Raji (cell line): ENCODE results near the gene JMY.

Experiments
- POLR2A ChIP-seq: IDR thresholded peaks from 2 replicates; pipeline ENCODE4 v1.6.1; 2011; ENCODE audit warnings: low read depth, low read length, control low read depth; ENCODE audit not compliant: insufficient read depth

JMY gene

DNA sequence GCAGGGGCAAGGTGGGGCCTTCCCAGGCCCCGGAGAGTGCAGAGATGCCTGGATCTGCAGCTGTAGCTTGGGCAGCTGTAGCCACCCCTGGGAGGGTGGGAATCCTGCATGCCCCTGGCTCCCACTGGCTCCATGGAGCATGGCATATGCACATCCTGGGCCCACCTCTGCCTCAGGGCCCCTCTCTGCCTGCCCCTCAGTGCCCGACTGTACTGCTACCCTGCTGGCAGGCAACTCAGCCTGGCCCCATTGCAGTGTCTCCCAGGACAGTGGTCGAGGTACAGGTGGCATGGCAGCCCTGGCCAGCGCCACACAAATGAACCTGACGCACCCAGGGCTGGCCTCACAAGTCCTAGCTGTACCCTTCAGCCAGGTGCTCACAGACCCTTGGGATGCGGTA, 23.9 kb downstream of the JMY start:
- TF ChIP-seq POLR2A: no peak

DNA sequence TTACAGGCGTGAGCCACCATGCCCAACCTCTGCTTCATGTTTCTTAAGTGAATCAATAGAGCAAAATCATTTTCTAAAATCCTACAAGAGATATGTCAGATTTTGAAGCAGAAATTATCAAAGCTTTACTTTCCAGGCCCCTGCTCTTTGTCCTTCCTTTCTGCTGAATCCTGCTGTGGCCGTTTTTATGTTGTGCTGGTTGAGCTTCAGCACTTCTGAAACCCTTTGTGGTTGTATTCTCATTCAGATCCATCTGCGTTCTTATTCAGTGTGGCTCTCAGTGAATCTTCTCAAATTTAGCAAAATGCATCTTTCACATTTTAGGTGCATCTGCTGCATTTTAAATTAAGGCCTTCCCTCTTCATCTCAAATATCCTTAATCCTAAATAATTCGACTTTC, 26.0 kb downstream of the JMY start:
- TF ChIP-seq POLR2A: no peak

DNA sequence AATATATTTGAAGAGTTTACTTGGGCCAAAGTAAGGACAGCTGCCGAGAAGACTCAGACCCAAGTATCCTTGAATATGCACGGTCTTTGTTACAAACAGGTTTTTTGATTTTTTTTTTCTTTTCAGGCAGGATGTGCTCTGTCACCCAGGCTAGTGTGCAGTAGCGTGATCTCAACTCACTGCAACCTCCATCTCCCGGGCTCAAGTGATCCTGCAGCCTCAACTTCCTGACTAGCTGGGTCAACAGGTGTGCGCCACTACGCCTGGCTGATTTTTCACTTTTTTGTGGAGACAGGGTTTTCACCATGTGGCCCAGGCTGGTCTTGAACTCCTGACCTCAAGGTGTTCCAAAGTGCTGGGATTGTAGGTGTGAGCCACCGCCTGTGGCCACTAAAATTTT, 27.4 kb downstream of the JMY start:
- no peak for TF ChIP-seq POLR2A

DNA sequence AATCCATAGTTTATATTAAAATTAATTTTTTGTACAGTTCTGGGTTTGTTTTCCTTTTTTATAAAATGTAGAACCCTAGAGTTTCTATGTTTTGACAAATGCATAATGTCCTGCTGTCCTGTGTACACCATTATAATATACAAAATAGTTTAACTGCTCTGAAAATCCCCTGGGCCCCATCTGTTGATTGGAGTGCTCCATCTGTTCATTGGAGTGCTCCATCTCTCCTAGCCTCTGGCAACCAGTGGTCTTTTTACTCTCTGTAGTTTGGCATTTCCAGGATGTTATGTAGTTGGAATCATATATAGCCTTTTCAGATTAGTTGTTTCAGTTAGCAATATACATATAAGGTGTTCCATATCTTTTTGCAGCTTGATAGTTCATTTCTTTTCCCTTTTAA, 31.2 kb downstream of the JMY start:
- no peak for TF ChIP-seq POLR2A

DNA sequence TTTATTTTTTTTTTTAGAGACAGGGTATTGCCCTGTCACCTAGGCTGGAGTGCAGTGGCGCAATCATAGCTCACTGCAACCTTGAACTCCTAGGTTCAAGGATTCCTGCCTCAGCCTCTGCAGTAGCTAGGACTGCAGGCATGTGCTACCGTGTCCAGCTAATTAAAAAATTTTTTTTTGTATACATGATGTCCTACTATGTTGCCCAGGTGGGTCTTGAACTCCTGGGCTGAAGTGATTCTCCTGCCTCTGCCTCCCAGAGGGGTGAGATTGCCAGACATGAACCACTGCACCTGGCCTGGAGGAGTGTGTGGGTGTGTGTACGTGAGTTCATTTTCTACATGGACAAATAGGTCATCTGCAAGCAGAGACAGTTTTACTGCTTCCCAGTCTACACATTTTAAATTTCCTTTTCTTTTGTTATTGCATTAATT, 33.8 kb downstream of the JMY start:
- TF ChIP-seq POLR2A: no peak

DNA sequence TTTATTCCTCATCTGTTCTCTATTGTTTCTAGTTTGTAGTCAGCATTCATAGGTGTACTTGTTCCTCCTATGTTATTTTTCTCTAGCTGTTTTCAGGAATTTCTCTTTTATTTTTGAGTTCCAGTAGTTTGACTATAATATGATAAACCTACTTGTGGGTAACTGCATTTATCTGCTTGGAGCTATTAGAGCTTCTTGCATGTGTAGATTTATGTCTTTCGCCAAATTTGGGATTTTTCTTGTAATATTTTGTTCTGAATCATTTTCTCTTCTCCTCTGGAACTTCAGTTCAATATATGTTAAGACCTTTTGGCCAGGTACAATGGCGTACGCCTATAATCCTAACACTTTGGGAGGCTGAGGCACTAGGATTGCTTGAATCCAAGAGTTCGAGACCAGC, 37.4 kb downstream of the JMY start:
- no peak for TF ChIP-seq POLR2A

DNA sequence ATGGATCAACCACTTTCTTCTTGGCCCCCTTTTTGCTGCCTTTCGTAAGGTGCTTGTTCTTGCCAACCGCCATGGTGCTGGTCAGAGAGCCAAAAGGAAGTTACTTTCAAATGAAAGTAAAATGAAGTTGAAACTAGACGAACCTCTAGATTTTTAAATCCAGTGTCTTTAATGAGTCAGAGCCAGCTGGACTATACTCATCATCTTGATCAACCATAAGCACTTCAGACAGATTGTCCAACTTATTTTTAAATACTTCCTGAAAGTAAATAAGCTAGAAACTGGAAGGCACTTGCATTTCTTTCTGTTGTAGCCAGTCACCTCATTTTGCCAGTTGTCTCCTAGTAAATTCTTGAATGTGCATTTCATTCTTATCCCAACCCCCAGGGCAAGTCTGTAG, 48.9 kb downstream of the JMY start:
- TF ChIP-seq POLR2A: no peak

DNA sequence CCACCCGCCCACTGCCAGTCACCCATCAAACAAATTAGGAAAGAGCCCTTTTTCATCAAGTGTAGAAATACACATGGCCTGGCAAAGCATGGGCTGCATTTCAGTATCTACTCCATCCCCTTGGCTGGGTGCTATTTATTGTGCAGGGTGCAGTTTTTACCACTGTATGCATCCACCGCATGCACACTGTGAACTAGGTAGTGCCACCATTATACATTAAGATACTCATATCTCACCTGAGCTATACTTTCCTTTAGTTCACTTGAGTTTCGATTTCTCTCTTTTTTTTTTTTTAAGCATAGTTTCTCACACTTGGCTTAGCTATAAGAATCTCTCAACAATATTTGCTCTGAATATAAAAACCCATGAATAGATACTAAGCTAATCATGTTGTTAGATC, 49.4 kb downstream of the JMY start:
- no peak for TF ChIP-seq POLR2A

DNA sequence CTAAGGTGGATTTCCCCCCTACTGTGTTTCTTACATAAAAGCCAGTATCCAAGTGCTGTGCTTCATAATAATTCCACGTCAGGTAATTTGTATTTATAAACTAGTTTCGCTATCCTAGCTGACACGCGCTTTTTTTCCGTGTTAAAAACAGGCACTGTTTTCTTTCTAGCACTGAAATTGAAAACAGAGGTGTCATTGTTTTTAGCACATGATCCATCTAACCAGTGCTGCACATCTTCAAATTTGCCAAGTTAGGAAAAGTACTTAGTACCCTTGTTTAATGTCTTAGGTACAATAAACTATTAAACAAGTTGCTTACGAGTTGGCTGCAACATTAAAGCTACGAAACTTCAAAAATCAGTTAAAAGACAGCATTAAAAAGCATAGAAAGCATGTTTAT, 49.9 kb downstream of the JMY start:
- no peak for TF ChIP-seq POLR2A

DNA sequence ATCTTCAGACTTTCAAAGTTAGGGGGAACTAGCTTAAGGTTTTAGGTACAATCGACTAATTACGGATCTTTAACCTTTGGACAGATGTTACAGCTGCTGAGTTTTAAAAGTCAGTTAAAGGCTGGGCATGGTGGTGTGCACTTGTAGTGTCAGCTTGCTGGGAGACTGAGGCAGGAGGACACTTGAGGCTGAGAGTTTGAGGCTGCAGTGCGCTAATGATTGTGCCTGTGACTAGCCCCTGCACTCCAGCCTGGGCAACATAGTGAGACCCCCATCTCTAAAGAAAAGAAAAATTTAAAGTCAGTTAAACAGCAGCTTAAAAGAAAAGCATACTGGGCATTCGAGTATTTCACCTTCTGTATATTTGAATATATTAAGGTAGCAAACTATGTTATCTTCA, 51.4 kb downstream of the JMY start:
- TF ChIP-seq POLR2A: no peak

DNA sequence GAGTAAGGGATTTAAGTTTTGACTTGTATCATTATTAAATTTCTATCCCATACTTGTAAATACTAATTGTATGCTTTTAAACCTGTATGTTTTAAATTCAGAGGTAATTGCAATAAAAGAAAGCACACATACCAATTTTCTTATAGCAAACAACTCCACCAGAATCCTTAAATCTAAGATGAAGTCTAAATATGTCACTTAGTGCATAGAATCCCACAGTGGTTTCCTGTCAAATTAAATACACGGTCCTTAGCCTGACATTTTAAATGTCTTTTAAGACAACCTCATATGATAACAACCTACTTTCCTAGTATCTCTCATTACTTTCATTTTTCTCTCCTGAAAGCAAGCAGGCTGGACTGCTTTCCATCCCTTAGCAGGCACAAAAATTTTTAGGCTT, 52.0 kb downstream of the JMY start:
- no peak for TF ChIP-seq POLR2A

DNA sequence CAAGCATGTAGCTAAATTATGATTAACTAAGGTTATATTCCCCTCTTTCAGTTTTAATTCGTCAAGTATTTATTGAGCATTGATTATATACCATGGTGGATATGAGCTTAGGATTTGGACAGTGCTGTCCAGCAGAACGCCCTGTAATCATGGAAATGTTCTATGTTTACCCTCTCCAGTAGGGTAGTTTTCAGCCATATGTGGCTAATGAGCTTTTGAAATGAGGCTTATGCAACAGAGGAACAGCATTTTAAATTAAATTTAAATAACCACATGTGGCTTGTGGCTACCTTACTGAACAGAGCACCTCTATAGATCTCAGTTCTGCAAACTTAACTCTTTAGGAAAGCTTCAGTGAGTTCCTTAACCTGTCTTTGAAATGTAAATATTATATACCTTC, 59.1 kb downstream of the JMY start:
- TF ChIP-seq POLR2A: no peak

DNA sequence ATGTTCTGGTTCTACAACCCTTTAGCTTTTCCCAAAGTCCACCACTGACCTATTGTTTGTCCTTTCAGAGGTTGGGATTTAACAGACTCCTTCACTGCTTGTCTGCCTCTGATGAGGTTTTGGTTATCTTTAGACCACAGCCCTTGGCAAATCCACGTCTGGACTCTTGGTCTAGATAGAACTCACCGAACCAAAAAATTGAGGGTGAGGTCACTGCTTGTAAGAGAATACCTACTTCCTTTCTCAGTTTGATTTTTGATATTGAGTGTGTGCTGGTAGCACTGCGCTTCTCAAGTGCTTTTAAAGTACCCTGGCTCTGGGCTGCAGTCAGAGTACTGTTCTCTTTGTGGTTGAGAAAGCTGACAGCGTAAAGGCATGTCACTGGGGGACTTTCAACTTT, 61.7 kb downstream of the JMY start:
- no peak for TF ChIP-seq POLR2A

DNA sequence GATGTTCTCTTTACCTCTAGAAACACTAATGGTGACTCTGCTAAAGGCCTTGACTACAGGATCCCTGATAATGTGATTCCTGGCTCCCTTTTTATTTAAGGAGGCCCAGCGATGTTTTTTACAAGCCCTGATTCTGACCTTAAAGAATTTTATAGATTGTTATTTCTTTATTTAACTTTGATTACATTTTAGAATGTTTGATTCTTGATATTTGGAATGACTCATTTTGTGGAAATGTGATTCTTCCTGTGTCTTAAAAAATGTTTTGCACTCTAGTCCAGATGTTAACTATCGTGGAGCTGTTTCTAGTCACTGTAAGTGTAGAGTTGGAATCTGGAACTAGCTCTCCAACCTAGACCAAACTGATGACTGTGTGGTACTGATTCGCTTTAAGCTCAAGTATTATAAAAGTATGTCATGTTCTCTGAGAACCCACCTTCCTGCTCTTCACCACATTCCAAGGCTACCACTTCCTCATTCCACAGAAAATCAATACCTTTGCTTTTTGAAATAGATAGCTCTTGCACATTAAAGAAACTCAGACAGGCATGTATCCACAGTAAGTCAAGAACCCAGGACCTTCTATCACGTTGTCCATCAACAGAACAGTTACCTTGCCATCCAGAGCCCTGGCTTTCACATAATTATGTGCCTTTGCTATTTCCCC, 65.2 kb downstream of the JMY start:
- TF ChIP-seq POLR2A: no peak

DNA sequence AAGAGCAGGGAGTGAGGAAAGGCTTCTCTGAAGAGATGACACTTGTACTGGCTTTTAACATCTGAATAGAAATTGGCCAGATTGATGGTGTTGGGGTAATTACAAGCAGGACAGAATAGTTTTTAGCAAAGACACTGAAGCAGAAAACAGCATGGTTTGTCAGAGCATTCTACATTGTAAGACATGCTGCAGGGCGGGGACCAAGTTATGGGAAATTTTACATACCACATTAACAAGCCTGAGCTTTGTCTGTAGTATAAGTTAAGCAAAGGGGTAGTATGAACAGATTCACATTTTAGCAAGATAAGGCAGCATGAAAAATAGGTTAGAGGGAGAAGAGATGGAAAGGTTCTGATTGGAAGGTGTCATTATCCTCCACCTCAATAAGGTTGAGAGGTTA, 66.5 kb downstream of the JMY start:
- TF ChIP-seq POLR2A: no peak

DNA sequence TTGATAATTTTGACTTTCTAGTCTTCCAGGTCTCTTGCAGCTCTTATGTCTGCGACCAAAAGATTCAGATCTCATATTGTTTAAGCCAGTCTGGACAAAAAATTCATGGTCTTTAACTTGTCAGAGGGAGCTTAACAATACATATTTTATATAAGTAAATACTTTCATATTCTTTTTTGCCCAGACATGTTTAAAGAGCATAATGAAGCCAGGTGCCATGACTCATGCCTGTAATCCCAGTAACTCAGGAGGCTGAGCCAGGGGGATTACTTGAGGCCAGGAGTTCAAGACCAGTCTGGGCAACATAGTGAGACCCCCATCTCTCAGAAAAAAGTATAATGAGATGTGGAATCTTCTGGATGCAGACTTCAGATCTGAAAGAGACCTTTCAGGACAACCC, 69.8 kb downstream of the JMY start:
- TF ChIP-seq POLR2A: no peak

DNA sequence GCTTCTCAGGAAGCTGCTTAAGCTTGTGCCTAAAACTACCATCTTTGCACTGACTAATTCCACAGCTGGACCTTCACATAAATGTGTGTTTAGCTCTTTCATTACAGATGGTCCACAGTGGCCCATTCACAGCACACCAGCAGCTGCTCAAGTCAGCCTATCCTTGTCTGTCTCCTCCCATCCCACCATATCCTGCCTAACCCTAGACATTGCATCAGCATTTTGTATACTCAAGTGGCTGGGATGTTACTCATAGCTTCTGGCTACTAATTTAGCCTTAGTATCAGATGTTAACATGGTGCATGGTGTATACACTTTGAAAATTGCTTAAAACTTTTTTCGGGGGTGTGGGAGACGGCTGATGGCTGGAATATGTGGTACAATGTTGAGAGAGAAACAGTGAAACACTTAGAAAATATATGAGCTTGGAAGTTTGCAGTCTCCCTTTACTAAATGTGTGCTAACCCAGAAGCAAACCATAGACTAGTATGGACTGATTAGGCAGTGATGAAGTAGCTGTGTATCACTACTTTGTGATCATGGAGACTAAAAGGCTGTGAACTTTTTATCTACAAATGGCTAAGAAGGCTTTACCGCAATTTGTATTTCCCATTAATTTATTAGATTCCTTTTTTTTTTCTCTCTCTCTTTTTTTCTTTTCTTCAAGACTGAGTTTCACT, 83.1 kb downstream of the JMY start:
- no peak for TF ChIP-seq POLR2A
